ENCODE data around the gene FEM1B.

FEM1B gene

DNA sequence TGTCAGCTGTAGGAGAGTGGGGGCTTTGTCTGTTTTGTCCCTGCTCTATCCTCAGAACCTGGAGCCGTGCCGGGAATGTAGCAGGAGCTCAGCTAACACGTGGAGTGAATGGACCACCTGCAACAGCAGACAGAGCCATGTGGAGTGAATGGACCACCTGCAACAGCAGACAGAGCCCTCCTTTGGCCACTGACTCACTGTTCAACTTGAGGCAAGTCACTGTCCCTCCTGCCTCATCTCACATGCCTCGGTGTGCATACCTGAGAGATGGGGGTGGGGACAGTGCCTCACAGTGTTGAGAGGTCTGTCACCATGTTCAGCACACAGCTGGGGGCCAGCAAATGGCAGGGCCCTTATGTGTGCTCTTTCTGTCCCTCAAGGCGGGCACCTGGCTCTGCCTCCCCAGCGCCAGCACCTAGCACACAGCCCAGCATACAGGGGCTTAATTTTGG is 27.9 kb downstream of the FEM1B start:
- Histone ChIP-seq H3K27ac (ENCODE audit: extremely low read depth, low read depth, low read length) (no peak overlapping the region), H3K4me1 (ENCODE audit: control insufficient read depth, insufficient read depth, low read length) (no peaks in the 10 kb centered on the region), H3K4me3 (ENCODE audit: low read depth, low read length) (no peak overlapping the region), H3K36me3 (ENCODE audit: control insufficient read depth in 2 of 2, insufficient read depth in 1 of 2, low read length in 2 of 2) (no peaks in the 10 kb centered on the region), H3K9me3 (ENCODE audit: control insufficient read depth, insufficient read depth, low read depth, low read length) (no peaks in the 10 kb centered on the region)
- 0 out of 2 replicates have a peak, but pooled peaks have one; percentile 17 for TF ChIP-seq ZSCAN16 (tag by site-specific recombination; IDR thresholded peaks at IDR 0.05)
- TF ChIP-seq, protein P1, sequence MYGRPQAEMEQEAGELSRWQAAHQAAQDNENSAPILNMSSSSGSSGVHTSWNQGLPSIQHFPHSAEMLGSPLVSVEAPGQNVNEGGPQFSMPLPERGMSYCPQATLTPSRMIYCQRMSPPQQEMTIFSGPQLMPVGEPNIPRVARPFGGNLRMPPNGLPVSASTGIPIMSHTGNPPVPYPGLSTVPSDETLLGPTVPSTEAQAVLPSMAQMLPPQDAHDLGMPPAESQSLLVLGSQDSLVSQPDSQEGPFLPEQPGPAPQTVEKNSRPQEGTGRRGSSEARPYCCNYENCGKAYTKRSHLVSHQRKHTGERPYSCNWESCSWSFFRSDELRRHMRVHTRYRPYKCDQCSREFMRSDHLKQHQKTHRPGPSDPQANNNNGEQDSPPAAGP (tag by site-specific recombination; IDR thresholded peaks at IDR 0.05): 0 out of 2 replicates have a peak, but pooled peaks have one; percentile 6
- no peak for TF ChIP-seq ZBTB7A (tag by site-specific recombination; IDR thresholded peaks at IDR 0.05; ENCODE audit: low read depth)
- TF ChIP-seq OSR2 (tag by site-specific recombination; IDR thresholded peaks at IDR 0.05): no peak
- peak; percentile 86; the same call in 1 of the 2 replicates for TF ChIP-seq ZNF664 (tag by site-specific recombination; IDR thresholded peaks at IDR 0.05)
- TF ChIP-seq ZNF792 (tag by site-specific recombination; IDR thresholded peaks at IDR 0.05): no peak
- TF ChIP-seq, protein P2, sequence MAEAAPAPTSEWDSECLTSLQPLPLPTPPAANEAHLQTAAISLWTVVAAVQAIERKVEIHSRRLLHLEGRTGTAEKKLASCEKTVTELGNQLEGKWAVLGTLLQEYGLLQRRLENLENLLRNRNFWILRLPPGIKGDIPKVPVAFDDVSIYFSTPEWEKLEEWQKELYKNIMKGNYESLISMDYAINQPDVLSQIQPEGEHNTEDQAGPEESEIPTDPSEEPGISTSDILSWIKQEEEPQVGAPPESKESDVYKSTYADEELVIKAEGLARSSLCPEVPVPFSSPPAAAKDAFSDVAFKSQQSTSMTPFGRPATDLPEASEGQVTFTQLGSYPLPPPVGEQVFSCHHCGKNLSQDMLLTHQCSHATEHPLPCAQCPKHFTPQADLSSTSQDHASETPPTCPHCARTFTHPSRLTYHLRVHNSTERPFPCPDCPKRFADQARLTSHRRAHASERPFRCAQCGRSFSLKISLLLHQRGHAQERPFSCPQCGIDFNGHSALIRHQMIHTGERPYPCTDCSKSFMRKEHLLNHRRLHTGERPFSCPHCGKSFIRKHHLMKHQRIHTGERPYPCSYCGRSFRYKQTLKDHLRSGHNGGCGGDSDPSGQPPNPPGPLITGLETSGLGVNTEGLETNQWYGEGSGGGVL (tag by site-specific recombination; IDR thresholded peaks at IDR 0.05): 0 out of 2 replicates have a peak, but pooled peaks have one; percentile 6
- CTCF ChIA-PET: interaction anchor here (0.6 to 7.2 kb wide), 12 partner anchors 11 to 527 kb away, joined by 3 to 158 read pairs (median 6); no protein-coding TSS in a partner anchor
- POLR2A ChIA-PET: interaction anchor here (1.6 kb wide), 1 partner anchor 24 kb away, joined by 6 read pairs; no protein-coding TSS in a partner anchor

DNA sequence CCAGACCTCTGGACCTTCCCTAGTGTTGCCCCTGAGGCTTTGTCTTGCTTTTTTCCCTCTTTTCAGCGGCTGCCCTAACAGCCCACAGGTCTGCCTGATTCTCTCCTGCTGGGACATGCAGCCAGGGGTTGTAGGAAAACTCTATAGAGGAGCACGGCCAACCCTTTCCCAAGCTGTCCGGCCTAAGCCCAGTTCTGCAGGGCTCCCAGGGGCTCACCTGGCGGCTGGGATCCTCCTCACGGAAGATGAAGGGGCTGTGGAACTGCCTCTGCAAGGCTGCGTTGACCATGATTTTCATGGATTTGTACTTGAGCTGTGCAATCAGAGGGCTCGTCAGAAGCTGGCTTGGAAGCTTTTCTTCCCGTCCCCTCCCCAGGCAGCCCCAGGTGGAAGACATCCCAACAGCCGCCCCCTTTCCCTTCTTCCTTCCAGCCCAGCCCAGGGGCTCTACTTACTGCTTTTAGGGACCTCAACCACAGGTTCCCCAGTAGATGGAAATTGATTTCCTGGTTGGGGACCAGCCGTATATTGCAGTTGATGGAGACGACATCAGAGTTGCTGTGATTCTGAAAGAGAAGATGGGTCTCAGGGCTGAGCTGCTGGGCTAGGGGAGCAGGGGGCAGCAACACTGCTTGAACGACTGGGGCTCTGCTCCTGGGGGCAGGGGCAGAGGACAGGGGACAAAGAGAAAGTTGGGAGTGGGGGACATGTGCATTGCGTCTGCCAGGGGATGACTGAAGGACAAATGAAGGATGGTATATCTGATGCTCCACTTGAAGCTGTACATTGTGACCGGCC is 29.8 kb downstream of the FEM1B start:
- H3K9me3 ChIP-seq (ENCODE audit: control insufficient read depth, insufficient read depth, low read depth, low read length): no peaks in the 10 kb centered on the region
- ChIA-PET POLR2A (interaction anchor here (1.0 to 1.6 kb wide), 4 partner anchors 26 to 243 kb away, joined by 3 to 9 read pairs (median 6); partner anchors contain the start of gene FEM1B), CTCF (interaction anchor here (0.5 to 7.2 kb wide), 51 partner anchors 8 to 695 kb away, joined by 3 to 158 read pairs (median 5); partner anchors contain the start of gene FEM1B)

DNA sequence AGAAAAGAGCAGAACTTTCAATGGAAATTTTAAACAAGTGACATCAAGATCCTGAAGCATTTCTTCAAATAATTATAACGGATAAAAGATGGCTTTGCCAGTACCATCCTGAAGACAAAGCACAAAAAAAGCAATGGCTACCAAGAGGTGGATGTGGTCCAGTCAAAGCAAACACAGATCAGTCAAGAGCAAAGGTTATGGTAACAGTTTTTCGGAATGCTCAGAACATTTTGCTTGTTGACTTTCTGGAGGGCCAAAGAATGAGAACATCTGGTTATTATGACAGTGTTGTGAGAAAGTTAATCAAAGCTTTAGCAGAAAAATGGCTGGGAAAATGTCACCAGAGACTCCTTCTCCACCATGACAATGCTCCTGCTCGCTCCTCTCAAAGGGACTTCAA is 31.5 kb downstream of the FEM1B start:
- ChIA-PET POLR2A (no interaction called here), CTCF (interaction anchor here (0.7 to 7.2 kb wide), 3 partner anchors 37 to 241 kb away, joined by 3 to 158 read pairs (median 9); no protein-coding TSS in a partner anchor)
- H3K27ac ChIP-seq (ENCODE audit: extremely low read depth, low read depth, low read length): no peak overlapping the region

More for the DNA sequence above, 29.8 kb downstream of the FEM1B start:
- H3K4me1 ChIP-seq (ENCODE audit: control insufficient read depth, insufficient read depth, low read length): no peaks in the 10 kb centered on the region
- TF ChIP-seq, protein P3, sequence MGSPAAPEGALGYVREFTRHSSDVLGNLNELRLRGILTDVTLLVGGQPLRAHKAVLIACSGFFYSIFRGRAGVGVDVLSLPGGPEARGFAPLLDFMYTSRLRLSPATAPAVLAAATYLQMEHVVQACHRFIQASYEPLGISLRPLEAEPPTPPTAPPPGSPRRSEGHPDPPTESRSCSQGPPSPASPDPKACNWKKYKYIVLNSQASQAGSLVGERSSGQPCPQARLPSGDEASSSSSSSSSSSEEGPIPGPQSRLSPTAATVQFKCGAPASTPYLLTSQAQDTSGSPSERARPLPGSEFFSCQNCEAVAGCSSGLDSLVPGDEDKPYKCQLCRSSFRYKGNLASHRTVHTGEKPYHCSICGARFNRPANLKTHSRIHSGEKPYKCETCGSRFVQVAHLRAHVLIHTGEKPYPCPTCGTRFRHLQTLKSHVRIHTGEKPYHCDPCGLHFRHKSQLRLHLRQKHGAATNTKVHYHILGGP (tag by site-specific recombination; IDR thresholded peaks at IDR 0.05): no peak
- H3K36me3 ChIP-seq (ENCODE audit: control insufficient read depth in 2 of 2, insufficient read depth in 1 of 2, low read length in 2 of 2): no peaks in the 10 kb centered on the region
- H3K27ac ChIP-seq (ENCODE audit: extremely low read depth, low read depth, low read length): no peak overlapping the region
- H3K4me3 ChIP-seq (ENCODE audit: low read depth, low read length): no peak overlapping the region

More for the DNA sequence above, 31.5 kb downstream of the FEM1B start:
- Histone ChIP-seq H3K4me3 (ENCODE audit: low read depth, low read length) (no peak overlapping the region), H3K9me3 (ENCODE audit: control insufficient read depth, insufficient read depth, low read depth, low read length) (no peaks in the 10 kb centered on the region), H3K4me1 (ENCODE audit: control insufficient read depth, insufficient read depth, low read length) (no peaks in the 10 kb centered on the region), H3K36me3 (ENCODE audit: control insufficient read depth in 2 of 2, insufficient read depth in 1 of 2, low read length in 2 of 2) (no peaks in the 10 kb centered on the region)
- TF ChIP-seq, protein P4, sequence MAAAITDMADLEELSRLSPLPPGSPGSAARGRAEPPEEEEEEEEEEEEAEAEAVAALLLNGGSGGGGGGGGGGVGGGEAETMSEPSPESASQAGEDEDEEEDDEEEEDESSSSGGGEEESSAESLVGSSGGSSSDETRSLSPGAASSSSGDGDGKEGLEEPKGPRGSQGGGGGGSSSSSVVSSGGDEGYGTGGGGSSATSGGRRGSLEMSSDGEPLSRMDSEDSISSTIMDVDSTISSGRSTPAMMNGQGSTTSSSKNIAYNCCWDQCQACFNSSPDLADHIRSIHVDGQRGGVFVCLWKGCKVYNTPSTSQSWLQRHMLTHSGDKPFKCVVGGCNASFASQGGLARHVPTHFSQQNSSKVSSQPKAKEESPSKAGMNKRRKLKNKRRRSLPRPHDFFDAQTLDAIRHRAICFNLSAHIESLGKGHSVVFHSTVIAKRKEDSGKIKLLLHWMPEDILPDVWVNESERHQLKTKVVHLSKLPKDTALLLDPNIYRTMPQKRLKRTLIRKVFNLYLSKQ (tag by site-specific recombination; IDR thresholded peaks at IDR 0.05; ENCODE audit: borderline replicate concordance): no peak
- no peak for TF ChIP-seq ZNF777 (tag by site-specific recombination; IDR thresholded peaks at IDR 0.05; ENCODE audit: borderline replicate concordance)
